HG03439 (cell line): ENCODE data around the gene ENPP4.
"Not testable (repeated sequence)": the region's sequence is repeated elsewhere in the genome, so short reads cannot be mapped to it uniquely, and the experiment has no call there.

Experiments used
- ATAC-seq: cut with Tn5 transposase; IDR thresholded peaks from one replicate; pipeline ENCODE4 v1.9.1; 2021; ENCODE audit warnings: mild to moderate bottlenecking, moderate library complexity; ENCODE audit not compliant: unreplicated experiment

The ENPP4 gene

GRCh38 chr6:46129629-46130511 is at the start of gene ENPP4:
Gene ENPP4 (plus strand): TSS chr6:46129989. CDS start chr6:46139584, 9,595 bp downstream.
- ATAC-seq, result peak; percentile 98

GRCh38 chr6:46080111-46080510 is 49.7 kb upstream of the ENPP4 start:
- no peak for ATAC-seq

- ATAC-seq, result not testable (repeated sequence)
Observed at GRCh38 chr6:46085688-46086087, 44.1 kb upstream of the ENPP4 start.

GRCh38 chr6:46090115-46091079 is 39.4 kb upstream of the ENPP4 start:
- no peak for ATAC-seq

GRCh38 chr6:46091080-46091478 is 38.7 kb upstream of the ENPP4 start:
- ATAC-seq, result no peak

- ATAC-seq, result no peak
Observed at GRCh38 chr6:46095251-46095650, 34.5 kb upstream of the ENPP4 start.

- no peak for ATAC-seq
Observed at GRCh38 chr6:46097366-46097765, 32.4 kb upstream of the ENPP4 start.

GRCh38 chr6:46098678-46099077 is 31.1 kb upstream of the ENPP4 start:
- no peak for ATAC-seq

GRCh38 chr6:46099952-46100351 is 29.8 kb upstream of the ENPP4 start:
- ATAC-seq, result no peak

GRCh38 chr6:46102123-46102522 is 27.7 kb upstream of the ENPP4 start:
- ATAC-seq, result no peak

- peak; percentile 8 for ATAC-seq
Observed at GRCh38 chr6:46103441-46104115, 26.2 kb upstream of the ENPP4 start.

GRCh38 chr6:46104209-46104608 is 25.6 kb upstream of the ENPP4 start:
- ATAC-seq, result peak; percentile 64

- ATAC-seq, result no peak
Observed at GRCh38 chr6:46105568-46105967, 24.2 kb upstream of the ENPP4 start.

- ATAC-seq, result no peak
Observed at GRCh38 chr6:46113370-46113769, 16.4 kb upstream of the ENPP4 start.

- ATAC-seq, result no peak
Observed at GRCh38 chr6:46115634-46116033, 14.2 kb upstream of the ENPP4 start.

GRCh38 chr6:46116289-46116688 is 13.5 kb upstream of the ENPP4 start:
- no peak for ATAC-seq

GRCh38 chr6:46118157-46118556 is 11.6 kb upstream of the ENPP4 start:
- ATAC-seq, result no peak

- ATAC-seq, result no peak
Observed at GRCh38 chr6:46118836-46119235, 11.0 kb upstream of the ENPP4 start.

GRCh38 chr6:46119679-46120078 is 10.1 kb upstream of the ENPP4 start:
- not testable (repeated sequence) for ATAC-seq

- ATAC-seq, result no peak
Observed at GRCh38 chr6:46128476-46128875, 1.3 kb upstream of the ENPP4 start.

- ATAC-seq, result peak; percentile 6
Observed at GRCh38 chr6:46129291-46129628, 529 bp upstream of the ENPP4 start.
